Mucosa of stomach (tissue), 1 donor: ENCODE measurements around the gene NUDT2.
A peak's percentile ranks its signal among the peaks of the same experiment; 100 is the strongest.
"Not testable (repeated sequence)": the region's sequence is repeated elsewhere in the genome, so short reads cannot be mapped to it uniquely, and the experiment has no call there.

Source experiments
- H3K27me3 ChIP-seq: one replicate; pipeline ENCODE4 v1.7.0; 2013; ENCODE audit warnings: mild to moderate bottlenecking, low read length; ENCODE audit not compliant: control insufficient read depth, insufficient read depth
- H3K36me3 ChIP-seq: one replicate; pipeline ENCODE4 v1.7.0; 2013; ENCODE audit warnings: low read length; ENCODE audit not compliant: control insufficient read depth, insufficient read depth
- H3K4me1 ChIP-seq: one replicate; pipeline ENCODE4 v1.7.0; 2013; ENCODE audit warnings: mild to moderate bottlenecking, low read length; ENCODE audit not compliant: control insufficient read depth, insufficient read depth
- H3K4me3 ChIP-seq: one replicate; pipeline ENCODE4 v1.7.0; 2013; ENCODE audit warnings: low read length
- H3K9ac ChIP-seq: one replicate; pipeline ENCODE4 v1.7.0; 2013; ENCODE audit warnings: mild to moderate bottlenecking, low read length, moderate library complexity
- H3K9me3 ChIP-seq: one replicate; pipeline ENCODE4 v1.7.0; 2013; ENCODE audit warnings: mild to moderate bottlenecking, low read length, moderate library complexity; ENCODE audit not compliant: control insufficient read depth
- donor health status: Pancreatic carcinoma.

Gene NUDT2

DNA sequence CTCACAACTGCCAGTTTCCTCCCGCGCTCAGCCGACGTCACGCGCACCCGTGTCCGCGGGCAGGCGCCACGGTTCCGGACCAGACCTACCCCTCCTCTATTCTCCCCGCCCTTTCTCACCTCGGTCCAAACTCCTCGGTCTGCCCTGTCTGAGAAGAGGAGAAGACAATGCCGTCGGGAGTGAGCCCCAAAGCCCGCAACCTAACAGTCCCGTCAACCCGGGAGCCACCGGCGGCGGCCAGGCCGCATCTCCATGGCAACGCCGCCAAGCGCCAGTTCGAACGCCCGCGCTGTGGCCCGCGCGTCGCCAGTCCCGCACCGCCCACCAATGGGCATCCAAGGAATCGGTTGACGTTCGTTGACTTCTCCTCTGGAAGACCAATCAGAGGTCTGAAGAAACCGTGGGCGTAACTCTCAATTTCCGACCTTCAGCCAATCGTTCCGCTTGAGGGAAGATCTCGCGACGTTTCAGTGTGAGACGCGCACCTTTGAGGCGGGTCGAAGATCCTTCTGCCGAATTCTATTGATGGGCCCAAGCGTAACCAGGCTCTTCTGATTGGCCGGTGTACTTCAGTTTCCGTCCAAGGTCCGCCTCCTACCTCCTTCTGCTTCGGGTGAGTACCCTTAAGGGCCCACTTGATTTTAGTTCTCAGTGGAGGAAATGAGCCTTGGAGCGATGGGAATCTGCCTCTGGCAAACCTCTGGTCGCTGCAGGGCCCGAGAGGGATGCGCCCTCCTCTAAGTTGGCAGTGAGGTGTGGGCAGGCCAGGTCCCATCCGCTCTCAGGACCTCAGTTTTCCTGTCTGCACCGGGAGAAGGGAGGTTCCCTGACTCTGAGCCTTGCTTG lies at the start of gene NUDT2, which contains the start of gene KIF24:
Gene NUDT2 (plus strand): TSS at position 583 of the 846 bp plus-strand sequence. CDS start 9,471 bp downstream, outside the sequence.
Gene KIF24 (minus strand): TSS at position 282 of the 846 bp plus-strand sequence. CDS start 17,922 bp downstream, outside the sequence.
- Histone ChIP-seq H3K9ac (peak within 1 kb of the TSS; percentile 95), H3K36me3 (no peaks in the 10 kb centered on the region), H3K4me1 (no peaks in the 10 kb centered on the region), H3K4me3 (peak within 1 kb of the TSS; percentile 92), H3K9me3 (no peaks in the 10 kb centered on the region), H3K27me3 (no peaks in the 10 kb centered on the region)

- no peak overlapping the region for H3K4me3 ChIP-seq
These were observed 47.3 kb upstream of the NUDT2 start for GRCh38 chr9:34282096-34282495.

GRCh38 chr9:34289159-34289558 lies 40.2 kb upstream of the NUDT2 start:
- H3K4me3 ChIP-seq = no peak overlapping the region
- no peak overlapping the region for H3K9ac ChIP-seq
- no peaks in the 10 kb centered on the region for H3K4me1 ChIP-seq
- H3K9me3 ChIP-seq = no peaks in the 10 kb centered on the region
- H3K27me3 ChIP-seq = no peaks in the 10 kb centered on the region
- no peaks in the 10 kb centered on the region for H3K36me3 ChIP-seq

More at GRCh38 chr9:34282096-34282495, 47.3 kb upstream of the NUDT2 start:
- no peaks in the 10 kb centered on the region for H3K36me3 ChIP-seq
- no peaks in the 10 kb centered on the region for H3K9me3 ChIP-seq
- H3K4me1 ChIP-seq = no peaks in the 10 kb centered on the region
- H3K9ac ChIP-seq = no peak overlapping the region
- H3K27me3 ChIP-seq = no peaks in the 10 kb centered on the region

- H3K9ac ChIP-seq = no peak overlapping the region
- H3K36me3 ChIP-seq = no peaks in the 10 kb centered on the region
- no peaks in the 10 kb centered on the region for H3K4me1 ChIP-seq
- H3K27me3 ChIP-seq = no peaks in the 10 kb centered on the region
- H3K9me3 ChIP-seq = no peaks in the 10 kb centered on the region
- H3K4me3 ChIP-seq = no peak overlapping the region
These were observed 38.3 kb upstream of the NUDT2 start for GRCh38 chr9:34291023-34291422.

DNA sequence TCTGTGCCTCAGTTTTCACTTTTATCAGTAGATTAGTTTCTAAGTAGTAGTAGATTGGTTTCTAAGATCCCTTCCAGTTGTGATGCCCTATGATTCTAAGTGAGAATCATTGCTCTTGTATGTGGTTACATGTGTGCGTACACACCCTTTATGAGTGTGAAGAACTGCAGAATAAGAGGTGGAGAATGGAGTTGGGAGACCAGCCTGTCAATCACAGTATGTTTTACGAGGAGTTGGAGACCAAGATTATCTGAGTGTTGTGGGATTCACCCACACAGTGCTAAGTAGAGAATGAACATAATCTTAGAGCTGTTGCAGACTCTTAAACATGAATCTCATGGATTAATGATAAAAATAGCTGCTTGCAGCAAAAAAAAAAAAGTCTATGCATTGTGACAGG lies 37.9 kb upstream of the NUDT2 start:
- Histone ChIP-seq H3K36me3 (no peaks in the 10 kb centered on the region), H3K4me3 (no peak overlapping the region), H3K27me3 (no peaks in the 10 kb centered on the region), H3K4me1 (no peaks in the 10 kb centered on the region), H3K9ac (no peak overlapping the region), H3K9me3 (no peaks in the 10 kb centered on the region)

GRCh38 chr9:34292552-34292951 lies 36.8 kb upstream of the NUDT2 start:
- Histone ChIP-seq H3K36me3 (no peaks in the 10 kb centered on the region), H3K27me3 (no peaks in the 10 kb centered on the region), H3K9ac (no peak overlapping the region), H3K4me3 (no peak overlapping the region), H3K9me3 (no peaks in the 10 kb centered on the region), H3K4me1 (no peaks in the 10 kb centered on the region)

DNA sequence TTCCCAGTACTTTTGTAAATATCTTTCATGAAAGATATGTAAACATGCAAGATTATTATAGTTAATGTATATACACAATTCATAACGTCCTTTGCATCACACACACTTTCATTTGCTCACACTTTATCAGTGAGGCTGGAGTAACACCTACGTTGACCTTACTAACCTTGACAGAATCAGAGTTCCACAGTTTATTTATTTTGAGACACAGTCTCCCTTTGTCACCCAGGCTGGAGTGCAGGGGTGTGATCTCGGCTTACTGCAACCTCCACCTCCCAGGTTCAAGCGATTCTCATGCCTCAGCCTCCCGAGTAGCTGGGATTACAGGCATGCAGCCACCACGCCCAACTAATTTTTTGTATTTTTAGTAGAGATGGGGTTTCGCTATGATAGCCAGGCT lies 28.3 kb upstream of the NUDT2 start:
- H3K4me3 ChIP-seq, H3K4me1 ChIP-seq, H3K27me3 ChIP-seq, H3K9me3 ChIP-seq, H3K9ac ChIP-seq, H3K36me3 ChIP-seq: not testable (repeated sequence)

- H3K4me3 ChIP-seq, H3K9ac ChIP-seq, H3K9me3 ChIP-seq, H3K27me3 ChIP-seq, H3K36me3 ChIP-seq, H3K4me1 ChIP-seq: not testable (repeated sequence)
These were observed 21.1 kb upstream of the NUDT2 start for GRCh38 chr9:34308316-34308715.

DNA sequence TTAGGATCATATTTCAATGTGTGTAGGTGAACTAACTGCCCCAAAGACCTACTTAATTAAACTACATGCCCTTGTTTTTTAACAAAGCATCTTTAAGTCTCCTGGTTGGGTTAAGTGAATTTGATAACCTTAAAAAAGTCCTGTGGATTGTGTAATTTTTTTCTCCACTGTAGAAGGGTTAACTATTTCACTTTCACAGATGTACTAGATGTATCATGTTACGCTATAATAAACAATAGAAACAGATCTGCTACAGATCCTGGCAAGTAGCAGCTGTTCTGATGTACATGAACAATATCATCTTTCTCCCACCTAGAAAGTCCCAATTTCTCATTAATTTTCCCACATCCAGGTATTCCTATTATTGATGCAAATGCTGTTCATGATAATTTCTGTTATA lies 19.2 kb upstream of the NUDT2 start:
- H3K9ac ChIP-seq = no peak overlapping the region
- no peaks in the 10 kb centered on the region for H3K4me1 ChIP-seq
- no peaks in the 10 kb centered on the region for H3K27me3 ChIP-seq
- H3K36me3 ChIP-seq = no peaks in the 10 kb centered on the region
- no peaks in the 10 kb centered on the region for H3K9me3 ChIP-seq
- H3K4me3 ChIP-seq = no peak overlapping the region

DNA sequence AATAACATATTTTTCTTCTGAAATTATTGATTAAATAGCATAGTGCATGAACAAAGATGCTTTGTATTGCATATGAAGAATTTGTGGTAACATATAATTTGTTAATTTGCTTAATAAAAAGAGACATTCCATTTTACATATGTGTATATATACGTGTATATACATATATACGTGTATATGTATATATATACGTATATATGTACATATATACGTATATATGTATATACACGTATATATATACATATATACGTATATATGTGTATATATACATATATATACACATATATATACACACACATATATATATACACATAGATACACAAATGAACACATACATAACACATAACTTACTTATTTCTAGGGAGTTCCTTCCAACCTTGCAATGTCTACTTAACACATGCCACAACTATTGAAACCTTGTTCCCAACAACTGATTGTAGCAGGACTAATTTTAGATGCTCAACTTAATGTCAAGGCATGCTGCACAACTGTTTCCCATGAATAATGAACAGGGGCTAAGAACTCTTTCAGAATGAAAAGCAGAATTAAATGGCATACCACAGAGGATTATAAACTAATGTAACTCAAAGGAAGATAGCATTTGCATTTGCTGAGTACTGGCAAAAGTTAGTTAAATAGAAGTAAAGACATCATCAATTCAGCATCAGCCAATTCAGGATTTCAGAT lies 17.7 kb upstream of the NUDT2 start:
- no peaks in the 10 kb centered on the region for H3K36me3 ChIP-seq
- H3K4me3 ChIP-seq = no peak overlapping the region
- no peaks in the 10 kb centered on the region for H3K9me3 ChIP-seq
- no peaks in the 10 kb centered on the region for H3K4me1 ChIP-seq
- no peak overlapping the region for H3K9ac ChIP-seq
- no peaks in the 10 kb centered on the region for H3K27me3 ChIP-seq

DNA sequence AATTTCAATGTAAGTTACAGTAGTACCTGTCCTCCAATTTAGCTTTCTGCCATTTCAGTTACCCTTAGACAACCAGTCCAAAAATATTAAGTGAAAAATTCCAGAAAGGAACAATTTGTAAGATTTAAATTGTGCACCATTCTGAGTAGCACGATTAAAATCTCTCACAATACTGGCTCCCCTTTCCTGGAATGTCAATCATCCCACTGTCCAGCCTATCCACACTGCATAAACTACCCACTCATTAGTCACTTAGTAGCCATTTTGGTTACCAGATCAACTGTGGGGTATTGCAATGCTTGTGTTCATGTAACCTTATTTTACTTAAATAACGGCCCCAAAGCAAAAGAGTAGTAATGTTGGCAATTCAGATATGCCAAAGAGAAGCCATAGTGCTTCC lies 11.9 kb upstream of the NUDT2 start:
- no peak overlapping the region for H3K9ac ChIP-seq
- no peak overlapping the region for H3K4me3 ChIP-seq
- H3K9me3 ChIP-seq = no peaks in the 10 kb centered on the region
- H3K36me3 ChIP-seq = no peaks in the 10 kb centered on the region
- H3K4me1 ChIP-seq = no peaks in the 10 kb centered on the region
- H3K27me3 ChIP-seq = no peaks in the 10 kb centered on the region

- Histone ChIP-seq H3K4me3 (no peak overlapping the region), H3K27me3 (no peaks in the 10 kb centered on the region), H3K9ac (no peak overlapping the region), H3K4me1 (no peaks in the 10 kb centered on the region), H3K36me3 (no peaks in the 10 kb centered on the region), H3K9me3 (no peaks in the 10 kb centered on the region)
These were observed 11.1 kb upstream of the NUDT2 start for GRCh38 chr9:34318163-34318790.
